BJ (cell line): ENCODE measurements around the gene ENOSF1. TPM values are rescaled to one million over a fixed set of nuclear protein-coding genes. Genes with fewer than 3 reads are reported as not detected.

Source experiments
- CTCF ChIA-PET: fragments of 350-600 bp; formaldehyde crosslinking; extraction: SDS; loops from one replicate; lab custom pipeline; 2021; ENCODE audit warnings: antibody characterized with exemption, inconsistent platforms; lab: Yijun Ruan, JAX
- POLR2A ChIA-PET: fragments of 300-600 bp; sonication (Branson Sonifier 250); formaldehyde crosslinking; extraction: SDS; loops from one replicate; lab custom pipeline; 2021; ENCODE audit warnings: antibody characterized with exemption; lab: Charles Lee
- DNase-seq: peaks from one replicate; pipeline ENCODE4 v3.0.0-alpha.2; 2011; ENCODE audit warnings: low read depth
- H3K27me3 ChIP-seq: 2 replicates; pipeline ENCODE4 v1.6.0; 2011; ENCODE audit warnings: low read length; ENCODE audit not compliant: control insufficient read depth, insufficient read depth
- H3K36me3 ChIP-seq: 2 replicates; pipeline ENCODE4 v1.5.1; 2011; ENCODE audit warnings: low read length; ENCODE audit not compliant: control insufficient read depth, insufficient read depth
- H3K4me3 ChIP-seq: 2 replicates; pipeline ENCODE4 v1.5.1; 2011; ENCODE audit warnings: low read depth, mild to moderate bottlenecking, control low read depth, low read length
- polyA plus RNA-seq: library from polyadenylated mRNA; depleted of rRNA; stranded (reverse); fragments of >200 nt; gene quantifications from 2 replicates; pipeline ENCODE4 v1.2.3, GENCODE V29; 2011
- TF ChIP-seq, protein P1 (sequence below): IDR thresholded peaks from 2 replicates; pipeline ENCODE4 v1.5.1; 2011; ENCODE audit warnings: low read depth, mild to moderate bottlenecking, control low read depth, inconsistent platforms, low read length, moderate library complexity; ENCODE audit not compliant: insufficient read depth

Gene ENOSF1
- polyA plus RNA-seq, 1 experiment: 16.4 TPM

DNA sequence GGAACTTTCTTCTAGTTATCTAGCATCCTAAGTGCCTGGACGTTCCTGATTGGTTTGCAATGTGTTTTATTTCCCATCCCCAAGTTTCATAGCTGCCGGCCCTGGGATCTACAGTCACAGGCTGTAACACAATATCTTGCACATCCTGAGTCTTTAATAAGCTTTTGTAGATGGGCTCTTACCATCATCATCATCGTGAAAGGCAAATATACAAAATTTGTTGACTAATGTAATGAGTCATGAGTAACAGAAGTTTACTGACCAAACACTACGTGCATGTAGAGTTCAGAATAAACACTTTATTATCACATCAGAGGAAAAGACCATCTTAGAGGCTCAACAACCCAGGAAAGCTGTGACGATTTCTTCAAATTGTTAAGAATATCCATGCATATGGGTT, 63.1 kb downstream of the ENOSF1 start:
- H3K4me3 ChIP-seq: no peak overlapping the region
- ChIA-PET CTCF (interaction anchor here (0.8 to 1.2 kb wide), 2 partner anchors 25 to 182 kb away, joined by 4 read pairs; no protein-coding TSS in a partner anchor), POLR2A (no interaction called here)
- peaks cover 3% of the 10 kb centered on the region; the same call in 1 of the 2 replicates for H3K27me3 ChIP-seq
- no peaks in the 10 kb centered on the region for H3K36me3 ChIP-seq
- DNase-seq: no peak
- TF ChIP-seq, protein P1, sequence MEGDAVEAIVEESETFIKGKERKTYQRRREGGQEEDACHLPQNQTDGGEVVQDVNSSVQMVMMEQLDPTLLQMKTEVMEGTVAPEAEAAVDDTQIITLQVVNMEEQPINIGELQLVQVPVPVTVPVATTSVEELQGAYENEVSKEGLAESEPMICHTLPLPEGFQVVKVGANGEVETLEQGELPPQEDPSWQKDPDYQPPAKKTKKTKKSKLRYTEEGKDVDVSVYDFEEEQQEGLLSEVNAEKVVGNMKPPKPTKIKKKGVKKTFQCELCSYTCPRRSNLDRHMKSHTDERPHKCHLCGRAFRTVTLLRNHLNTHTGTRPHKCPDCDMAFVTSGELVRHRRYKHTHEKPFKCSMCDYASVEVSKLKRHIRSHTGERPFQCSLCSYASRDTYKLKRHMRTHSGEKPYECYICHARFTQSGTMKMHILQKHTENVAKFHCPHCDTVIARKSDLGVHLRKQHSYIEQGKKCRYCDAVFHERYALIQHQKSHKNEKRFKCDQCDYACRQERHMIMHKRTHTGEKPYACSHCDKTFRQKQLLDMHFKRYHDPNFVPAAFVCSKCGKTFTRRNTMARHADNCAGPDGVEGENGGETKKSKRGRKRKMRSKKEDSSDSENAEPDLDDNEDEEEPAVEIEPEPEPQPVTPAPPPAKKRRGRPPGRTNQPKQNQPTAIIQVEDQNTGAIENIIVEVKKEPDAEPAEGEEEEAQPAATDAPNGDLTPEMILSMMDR: no peak

DNA sequence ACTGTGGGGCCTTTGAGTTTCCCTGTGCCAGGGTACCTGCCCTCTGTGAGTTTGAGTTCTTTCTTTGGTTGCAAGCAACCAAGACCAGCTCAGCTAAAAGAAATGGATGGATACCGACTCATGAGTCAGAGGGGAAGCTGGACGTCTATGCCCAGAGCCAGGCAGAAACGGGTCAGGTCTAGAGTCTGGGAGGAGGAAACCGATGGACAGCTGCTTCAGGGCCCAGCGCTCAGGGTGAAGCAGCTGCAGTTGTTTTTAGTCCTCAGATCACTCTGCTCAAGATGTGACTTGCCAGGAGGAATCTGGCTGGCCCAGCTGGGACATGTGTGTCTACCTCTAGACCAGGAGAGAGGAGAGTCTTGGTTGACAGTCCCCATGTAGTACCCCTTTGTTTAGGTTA, 65.1 kb downstream of the ENOSF1 start:
- POLR2A ChIA-PET: no interaction called here
- peaks cover 4% of the 10 kb centered on the region; the same call in 1 of the 2 replicates for H3K27me3 ChIP-seq
- no peak overlapping the region for H3K4me3 ChIP-seq
- DNase-seq: no peak
- TF ChIP-seq, protein P1: no peak
- no peaks in the 10 kb centered on the region for H3K36me3 ChIP-seq
- CTCF ChIA-PET: no interaction called here

DNA sequence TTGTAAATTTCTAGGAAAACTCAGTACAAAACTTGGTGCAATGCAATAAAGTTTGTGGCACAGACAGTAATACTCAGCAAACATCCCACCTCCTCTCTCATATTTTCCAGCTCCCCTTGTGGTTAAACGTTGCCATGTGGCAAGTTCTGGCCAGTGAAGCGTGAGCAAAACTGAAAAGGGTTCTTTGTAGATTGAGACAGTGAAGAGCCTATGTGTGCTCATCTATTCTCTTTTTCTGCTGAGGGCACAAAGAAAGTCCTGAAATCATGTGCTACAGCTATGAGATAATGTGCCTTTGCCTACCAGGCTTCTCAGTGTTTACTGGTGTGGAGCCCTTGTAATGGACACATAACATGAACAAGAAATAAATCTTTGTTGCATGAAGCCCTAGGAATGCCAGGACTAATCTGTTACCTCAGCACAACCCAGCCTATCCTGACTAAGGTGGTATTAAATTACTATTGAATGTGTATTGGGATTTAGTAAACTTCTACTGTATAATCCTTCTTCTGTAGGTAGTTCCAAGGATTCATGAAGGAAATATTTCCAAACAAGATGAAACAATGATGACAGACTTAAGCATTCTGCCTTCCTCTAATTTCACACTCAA, 67.9 kb downstream of the ENOSF1 start:
- ChIA-PET POLR2A (no interaction called here), CTCF (interaction anchor here (0.6 to 1.5 kb wide), 3 partner anchors 10 to 40 kb away, joined by 3 to 6 read pairs (median 4); no protein-coding TSS in a partner anchor)

DNA sequence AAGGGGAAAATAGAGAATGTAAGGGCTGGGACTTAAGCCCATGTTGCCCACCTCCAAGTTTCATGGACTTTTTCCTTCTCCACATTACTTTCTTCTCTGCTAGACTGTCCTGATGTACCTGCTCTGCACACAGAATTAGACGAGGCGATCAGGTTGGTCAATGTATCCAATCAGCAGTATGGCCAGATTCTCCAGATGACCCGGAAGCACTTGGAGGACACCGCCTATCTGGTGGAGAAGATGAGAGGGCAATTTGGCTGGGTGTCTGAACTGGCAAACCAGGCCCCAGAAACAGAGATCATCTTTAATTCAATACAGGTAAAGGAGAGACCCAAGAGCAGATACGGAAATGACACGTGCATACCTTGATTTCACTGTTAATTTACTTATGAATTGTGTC, 71.2 kb downstream of the ENOSF1 start:
- H3K27me3 ChIP-seq: peaks cover 4% of the 10 kb centered on the region; the same call in 1 of the 2 replicates
- DNase-seq: no peak
- ChIA-PET CTCF (interaction anchor here (2.0 kb wide), 1 partner anchor 17 kb away, joined by 8 read pairs; no protein-coding TSS in a partner anchor), POLR2A (no interaction called here)
- no peak overlapping the region for H3K4me3 ChIP-seq
- H3K36me3 ChIP-seq: no peaks in the 10 kb centered on the region
- TF ChIP-seq, protein P1: no peak

More for the DNA sequence above, 67.9 kb downstream of the ENOSF1 start:
- H3K27me3 ChIP-seq: peaks cover 4% of the 10 kb centered on the region; the same call in 1 of the 2 replicates
- no peak overlapping the region for H3K4me3 ChIP-seq
- H3K36me3 ChIP-seq: no peaks in the 10 kb centered on the region
- no peak for DNase-seq
- TF ChIP-seq, protein P1: no peak

DNA sequence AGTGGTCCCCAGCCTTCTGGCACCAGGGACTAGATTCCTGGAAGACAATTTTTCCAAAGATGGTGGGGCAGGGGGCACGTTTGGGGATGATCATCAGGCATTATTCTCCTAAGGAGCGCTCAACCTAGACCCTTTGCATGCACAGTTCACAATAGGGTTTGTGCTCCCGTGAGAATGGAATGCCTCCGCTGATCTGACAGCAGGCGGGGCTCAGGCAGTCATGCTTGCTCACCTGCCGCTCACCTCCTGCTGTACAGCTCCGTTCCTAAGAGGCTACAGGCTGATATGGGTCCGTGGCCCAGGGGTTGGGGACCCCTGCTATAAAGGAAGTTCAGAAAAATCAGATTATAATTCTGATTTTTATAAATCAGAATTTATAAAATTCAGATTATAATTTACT, 77.3 kb downstream of the ENOSF1 start:
- CTCF ChIA-PET: interaction anchor here (1.5 kb wide), 1 partner anchor 10 kb away, joined by 5 read pairs; no protein-coding TSS in a partner anchor
- Histone ChIP-seq H3K4me3 (no peak overlapping the region), H3K27me3 (no peaks in the 10 kb centered on the region), H3K36me3 (no peaks in the 10 kb centered on the region)
- TF ChIP-seq, protein P1: no peak
- POLR2A ChIA-PET: no interaction called here
- DNase-seq: no peak
